H1 (cell line): Measurements from ENCODE around the gene GPRC6A. TPM values are rescaled to one million over a fixed set of nuclear protein-coding genes. Genes with fewer than 3 reads are reported as not detected.

Source experiments
- CTCF ChIA-PET: fragments of 300-600 bp; sonication (Branson Sonifier 250); formaldehyde crosslinking; loops from one replicate; lab custom pipeline; 2021; ENCODE audit not compliant: partially characterized antibody; lab: Charles Lee
- POLR2A ChIA-PET: fragments of 300-600 bp; sonication (Branson Sonifier 250); formaldehyde crosslinking; loops from one replicate; lab custom pipeline; 2021; ENCODE audit warnings: inconsistent platforms; ENCODE audit not compliant: partially characterized antibody; lab: Charles Lee
- DNase-seq, 2 experiments: peaks; one replicate each; pipeline versions ENCODE4 v3.0.0 to v3.0.0-alpha.2; 2010 to 2022; ENCODE audit warnings: low spot score in 2 of 2, low read depth in 1 of 2, mixed read lengths in 1 of 2
- FAIRE-seq: peaks from 2 replicates; lab custom pipeline; 2011; peaks lifted over from hg19 to GRCh38; lab: Jason Lieb, UNC
- H2AFZ ChIP-seq: 2 replicates; pipeline ENCODE4 v1.8.1; 2012; ENCODE audit warnings: low read length, inconsistent platforms
- H2AK5ac ChIP-seq: 2 replicates; pipeline ENCODE4 v1.6.1; 2013; ENCODE audit warnings: low read depth, low read length
- H2BK120ac ChIP-seq: replicated peaks from 2 replicates; pipeline ENCODE3; 2013; ENCODE audit warnings: low read depth, low read length, inconsistent platforms
- H2BK12ac ChIP-seq: 2 replicates; pipeline ENCODE4 v1.6.1; 2013; ENCODE audit warnings: low read depth, low read length
- H2BK15ac ChIP-seq: 2 replicates; pipeline ENCODE4 v1.6.1; 2013; ENCODE audit warnings: low read length
- H2BK20ac ChIP-seq: 2 replicates; pipeline ENCODE4 v1.6.1; 2013; ENCODE audit warnings: low read length
- H2BK5ac ChIP-seq: 2 replicates; pipeline ENCODE4 v1.6.1; 2013; ENCODE audit warnings: low read depth, low read length
- H3K14ac ChIP-seq: 2 replicates; pipeline ENCODE4 v1.6.1; 2013; ENCODE audit warnings: inconsistent platforms; ENCODE audit not compliant: insufficient read length
- H3K18ac ChIP-seq: 2 replicates; pipeline ENCODE4 v1.6.1; 2013; ENCODE audit warnings: low read length; ENCODE audit errors: extremely low read depth
- H3K23ac ChIP-seq: 2 replicates; pipeline ENCODE4 v1.6.1; 2013; ENCODE audit warnings: inconsistent platforms; ENCODE audit not compliant: insufficient read length
- H3K23me2 ChIP-seq: 2 replicates; pipeline ENCODE4 v1.6.1; 2013; ENCODE audit warnings: low read depth, low read length
- H3K27ac ChIP-seq: 2 replicates; pipeline ENCODE4 v1.6.1; 2011; ENCODE audit warnings: low read depth, low read length, inconsistent platforms
- H3K27me3 ChIP-seq, 4 experiments: replicated peaks in 1 of 4; 1 replicate in 1 of 4; 2 replicates in 3 of 4; pipeline versions ENCODE4 v1.6.1 to v1.8.1; 2011 to 2013; ENCODE audit warnings: low read length in 3 of 4, mild to moderate bottlenecking in 3 of 4, inconsistent platforms in 2 of 4, mixed read lengths in 2 of 4, moderate library complexity in 1 of 4; ENCODE audit not compliant: control insufficient read depth in 3 of 4, insufficient read depth in 3 of 4; ENCODE audit errors: extremely low read depth in 1 of 4
- H3K36me3 ChIP-seq, 4 experiments: 2 replicates each; pipeline versions ENCODE4 v1.6.1 to v1.8.1; 2011 to 2013; ENCODE audit warnings: mild to moderate bottlenecking in 4 of 4, low read length in 3 of 4, moderate library complexity in 2 of 4, control low read depth in 1 of 4, inconsistent platforms in 1 of 4; ENCODE audit not compliant: insufficient read depth in 4 of 4, control insufficient read depth in 2 of 4
- H3K4ac ChIP-seq: replicated peaks from 2 replicates; pipeline ENCODE3; 2013; ENCODE audit warnings: low read length, low read depth, mixed read lengths, inconsistent platforms; ENCODE audit not compliant: insufficient read length
- H3K4me1 ChIP-seq, 4 experiments: replicated peaks in 1 of 4; 1 replicate in 1 of 4; 2 replicates in 3 of 4; pipeline versions ENCODE4 v1.6.1 to v1.8.1; 2011 to 2013; ENCODE audit warnings: low read length in 3 of 4, inconsistent platforms in 2 of 4, mixed read lengths in 1 of 4; ENCODE audit not compliant: insufficient read depth in 4 of 4, control insufficient read depth in 3 of 4
- H3K4me2 ChIP-seq, 2 experiments: 2 replicates each; pipeline versions ENCODE4 v1.6.1 to v1.8.1; 2011 to 2013; ENCODE audit warnings: low read depth in 2 of 2, low read length in 2 of 2, control low read depth in 1 of 2, inconsistent platforms in 1 of 2, mild to moderate bottlenecking in 1 of 2; ENCODE audit not compliant: insufficient read depth in 1 of 2
- H3K4me3 ChIP-seq, 4 experiments: fragments of 200-600, 300-600 bp in 1 of 4; sonication (generic), shearing (Covaris generic), sonication (Bioruptor Twin) in 1 of 4; 2 replicates each; pipeline versions ENCODE4 v1.5.1 to v1.8.1; 2011 to 2016; ENCODE audit warnings: low read length in 4 of 4, low read depth in 3 of 4, control low read depth in 2 of 4, inconsistent platforms in 2 of 4, mild to moderate bottlenecking in 2 of 4, mixed read lengths in 1 of 4, moderate library complexity in 1 of 4; ENCODE audit not compliant: insufficient read depth in 2 of 4; ENCODE audit errors: extremely low read depth in 1 of 4
- H3K56ac ChIP-seq: replicated peaks from 2 replicates; pipeline ENCODE3; 2013; ENCODE audit warnings: low read depth, mild to moderate bottlenecking, mixed read lengths, low read length, inconsistent platforms; ENCODE audit not compliant: insufficient read length
- H3K79me1 ChIP-seq: 2 replicates; pipeline ENCODE4 v1.6.1; 2013; ENCODE audit warnings: low read depth, low read length, control low read depth
- H3K79me2 ChIP-seq, 2 experiments: 2 replicates each; pipeline versions ENCODE4 v1.6.1 to v1.8.1; 2012 to 2013; ENCODE audit warnings: low read length in 2 of 2, mild to moderate bottlenecking in 2 of 2, inconsistent platforms in 1 of 2; ENCODE audit not compliant: insufficient read depth in 2 of 2, control insufficient read depth in 1 of 2
- H3K9ac ChIP-seq, 4 experiments: replicated peaks in 1 of 4; 1 replicate in 1 of 4; 2 replicates in 3 of 4; pipeline versions ENCODE4 v1.6.1 to v1.8.1; 2011 to 2013; ENCODE audit warnings: low read depth in 3 of 4, low read length in 3 of 4, control low read depth in 2 of 4, mild to moderate bottlenecking in 2 of 4, moderate library complexity in 2 of 4, inconsistent platforms in 1 of 4; ENCODE audit errors: extremely low read depth in 1 of 4
- H3K9me3 ChIP-seq, 2 experiments: 2 replicates each; pipeline versions ENCODE4 v1.6.1 to v1.8.1; 2012 to 2013; ENCODE audit warnings: mild to moderate bottlenecking in 2 of 2, moderate library complexity in 2 of 2, control low read depth in 1 of 2, inconsistent platforms in 1 of 2, low read depth in 1 of 2, low read length in 1 of 2, mixed read lengths in 1 of 2; ENCODE audit not compliant: insufficient read depth in 2 of 2
- H4K20me1 ChIP-seq, 2 experiments: replicated peaks in 1 of 2; 2 replicates each; pipeline versions ENCODE3 to v1.8.1; 2011 to 2013; ENCODE audit warnings: inconsistent platforms in 2 of 2, low read length in 2 of 2, mild to moderate bottlenecking in 1 of 2; ENCODE audit not compliant: insufficient read depth in 2 of 2, control insufficient read depth in 1 of 2
- H4K5ac ChIP-seq: 2 replicates; pipeline ENCODE4 v1.6.1; 2013; ENCODE audit warnings: low read length, low read depth, mixed read lengths, inconsistent platforms; ENCODE audit not compliant: insufficient read length
- H4K8ac ChIP-seq: 2 replicates; pipeline ENCODE4 v1.8.0; 2013; ENCODE audit warnings: mild to moderate bottlenecking, moderate library complexity, low read length, inconsistent platforms; ENCODE audit not compliant: insufficient read depth; ENCODE audit errors: extremely low read depth
- H4K91ac ChIP-seq: replicated peaks from 2 replicates; pipeline ENCODE3; 2013; ENCODE audit warnings: low read length, mixed read lengths, inconsistent platforms; ENCODE audit not compliant: insufficient read length
- BACH1 ChIP-seq: IDR thresholded peaks from 2 replicates; pipeline ENCODE4 v1.6.1; 2012; ENCODE audit warnings: low read length, improper control_type of control experiment
- CBX5 ChIP-seq: fragments of 300-800, 300-1000 bp; sonication (generic); IDR thresholded peaks from 2 replicates; pipeline ENCODE4 v1.7.1; 2016; ENCODE audit warnings: antibody characterized with exemption, low read length, low read depth
- CHD1 ChIP-seq: IDR thresholded peaks from 2 replicates; pipeline ENCODE4 v1.6.1; 2012; ENCODE audit warnings: low read depth, low read length, improper control_type of control experiment
- CREB1 ChIP-seq: IDR thresholded peaks from 2 replicates; pipeline ENCODE4 v1.6.1; 2012; ENCODE audit warnings: inconsistent platforms
- KDM4A ChIP-seq: IDR thresholded peaks from one replicate; pipeline ENCODE4 v1.7.1; 2012; ENCODE audit warnings: low read depth, mild to moderate bottlenecking, moderate library complexity, low read length, inconsistent platforms; ENCODE audit not compliant: severe bottlenecking
- KDM5A ChIP-seq: fragments of 200-600 bp; IDR thresholded peaks from 2 replicates; pipeline ENCODE4 v1.7.1; 2012; ENCODE audit warnings: mild to moderate bottlenecking, low read length, inconsistent platforms, mixed read lengths
- POLR2AphosphoS5 ChIP-seq: IDR thresholded peaks from 2 replicates; pipeline ENCODE4 v1.6.1; 2011; ENCODE audit warnings: low read depth, low read length
- POU5F1 ChIP-seq: IDR thresholded peaks from 2 replicates; pipeline ENCODE4 v1.6.1; 2011; ENCODE audit warnings: low read depth, mild to moderate bottlenecking, low read length, moderate library complexity
- RBBP5 ChIP-seq: IDR thresholded peaks from 2 replicates; pipeline ENCODE4 v1.7.1; 2012; ENCODE audit warnings: low read depth, mild to moderate bottlenecking, inconsistent platforms, low read length, moderate library complexity, borderline replicate concordance
- SAP30 ChIP-seq: fragments of 300-600 bp; sonication (generic); IDR thresholded peaks from 2 replicates; pipeline ENCODE4 v1.7.1; 2012; ENCODE audit warnings: low read length, moderate library complexity, mild to moderate bottlenecking, inconsistent platforms; ENCODE audit not compliant: insufficient read depth, insufficient replicate concordance
- WGBS, 2 experiments: shearing (Covaris generic) in 1 of 2; methylation state at CpG; one replicate each; pipeline versions ENCODE4 v1.1.6 to v1.1.7; 2013 to 2015; ENCODE audit warnings: low lambda C conversion rate in 2 of 2, mixed read lengths in 2 of 2, inconsistent platforms in 1 of 2, low coverage in 1 of 2, missing lambda C conversion rate in 1 of 2; ENCODE audit not compliant: insufficient replicate concordance in 2 of 2, insufficient coverage in 1 of 2, insufficient read length in 1 of 2; ENCODE audit errors: extremely low coverage in 1 of 2, missing lambda C conversion rate in 1 of 2; 5-methylcytosine and 5-hydroxymethylcytosine counted together
- polyA plus RNA-seq, 7 experiments: library from polyadenylated mRNA; depleted of rRNA in 3 of 7; stranded (reverse) in 5 of 7; unstranded in 2 of 7; fragments of >200 nt in 5 of 7; fragments of 200-250 nt in 2 of 7; gene quantifications; 1 replicate in 5 of 7; 2 replicates in 1 of 7; 4 replicates in 1 of 7; pipeline versions ENCODE4 v1.2.1 to v1.2.3, GENCODE V29; 2011 to 2013; ENCODE audit warnings: missing spikeins in 2 of 7, mixed read lengths in 2 of 7
- total RNA-seq: library from RNA; stranded (reverse); fragmentation: NEBNext Ultra II Directional; extraction: Animal tissue kit (Norgen Biotek cat#: 25700); gene quantifications from 2 replicates; pipeline ENCODE4 v1.2.1, GENCODE V29; 2021

Gene GPRC6A
- total and polyA plus RNA-seq, 2 of the 8 experiments (the other 6 are each of a cell fraction or from before 2014, with no cell fraction given) = 0.09 to 0.22 TPM

- Histone ChIP-seq H3K27ac (no peak overlapping the region), H2AK5ac (no peak overlapping the region), H4K91ac (no peak overlapping the region), H2BK120ac (no peak overlapping the region), H4K5ac (no peak overlapping the region), H3K79me2 (no peaks in the 10 kb centered on the region), H3K9ac (no peak overlapping the region), H3K27me3 (peaks cover 9 to 35% (median 27%) of the 10 kb centered on the region in 4 experiments), H3K23ac (no peak overlapping the region), H4K20me1 (peaks cover 0 to 2% of the 10 kb centered on the region in 2 experiments), H3K4me3 (no peak overlapping the region), H3K4me2 (no peak overlapping the region), H3K4me1 (peaks cover 0 to 5% (median 0%) of the 10 kb centered on the region in 4 experiments; a peak in 1 of 7 replicates), H3K9me3 (peaks cover 0 to 4% of the 10 kb centered on the region in 2 experiments; a peak in 1 of 4 replicates), H2BK20ac (no peak overlapping the region), H3K14ac (no peak overlapping the region), H3K18ac (no peak overlapping the region), H3K56ac (no peak overlapping the region), H2BK12ac (no peak overlapping the region), H3K23me2 (peaks cover 7% of the 10 kb centered on the region; the same call in 1 of the 2 replicates), H2AFZ (no peak overlapping the region), H3K79me1 (no peaks in the 10 kb centered on the region), H3K4ac (no peak overlapping the region), H2BK15ac (no peak overlapping the region), H2BK5ac (no peak overlapping the region), H4K8ac (no peak overlapping the region), H3K36me3 (no peaks in the 10 kb centered on the region)
- DNase-seq (no peak), FAIRE-seq (no peak)
- CTCF ChIA-PET = no interaction called here
- POLR2A ChIA-PET = no interaction called here
- 94% methylated on average over 4 of the region's 4 CpGs; no CpG with 5 or more reads in 1 of the 2 experiments for WGBS, 2 experiments
- TF ChIP-seq RBBP5 (no peak), SAP30 (no peak), KDM4A (no peak), CREB1 (no peak), KDM5A (no peak), POU5F1 (no peak), BACH1 (no peak), POLR2AphosphoS5 (no peak), CHD1 (no peak), CBX5 (no peak)
Observed at GRCh38 chr6:116872771-116873170, 43.9 kb upstream of the GPRC6A start.
